H1 (cell line): Measurements from ENCODE around the gene NFIX. TPM values are rescaled to one million over a fixed set of nuclear protein-coding genes. Genes with fewer than 3 reads are reported as not detected.

ENCODE experiments used
- CTCF ChIA-PET: fragments of 300-600 bp; sonication (Branson Sonifier 250); formaldehyde crosslinking; loops from one replicate; lab custom pipeline; 2021; ENCODE audit not compliant: partially characterized antibody; lab: Charles Lee
- POLR2A ChIA-PET: fragments of 300-600 bp; sonication (Branson Sonifier 250); formaldehyde crosslinking; loops from one replicate; lab custom pipeline; 2021; ENCODE audit warnings: inconsistent platforms; ENCODE audit not compliant: partially characterized antibody; lab: Charles Lee
- DNase-seq, 2 experiments: peaks; one replicate each; pipeline versions ENCODE4 v3.0.0 to v3.0.0-alpha.2; 2010 to 2022; ENCODE audit warnings: low spot score in 2 of 2, low read depth in 1 of 2, mixed read lengths in 1 of 2
- FAIRE-seq: peaks from 2 replicates; lab custom pipeline; 2011; peaks lifted over from hg19 to GRCh38; lab: Jason Lieb, UNC
- H2AFZ ChIP-seq: 2 replicates; pipeline ENCODE4 v1.8.1; 2012; ENCODE audit warnings: low read length, inconsistent platforms
- H2AK5ac ChIP-seq: 2 replicates; pipeline ENCODE4 v1.6.1; 2013; ENCODE audit warnings: low read depth, low read length
- H2BK120ac ChIP-seq: replicated peaks from 2 replicates; pipeline ENCODE3; 2013; ENCODE audit warnings: low read depth, low read length, inconsistent platforms
- H2BK12ac ChIP-seq: 2 replicates; pipeline ENCODE4 v1.6.1; 2013; ENCODE audit warnings: low read depth, low read length
- H2BK15ac ChIP-seq: 2 replicates; pipeline ENCODE4 v1.6.1; 2013; ENCODE audit warnings: low read length
- H2BK20ac ChIP-seq: 2 replicates; pipeline ENCODE4 v1.6.1; 2013; ENCODE audit warnings: low read length
- H2BK5ac ChIP-seq: 2 replicates; pipeline ENCODE4 v1.6.1; 2013; ENCODE audit warnings: low read depth, low read length
- H3K14ac ChIP-seq: 2 replicates; pipeline ENCODE4 v1.6.1; 2013; ENCODE audit warnings: inconsistent platforms; ENCODE audit not compliant: insufficient read length
- H3K18ac ChIP-seq: 2 replicates; pipeline ENCODE4 v1.6.1; 2013; ENCODE audit warnings: low read length; ENCODE audit errors: extremely low read depth
- H3K23ac ChIP-seq: 2 replicates; pipeline ENCODE4 v1.6.1; 2013; ENCODE audit warnings: inconsistent platforms; ENCODE audit not compliant: insufficient read length
- H3K23me2 ChIP-seq: 2 replicates; pipeline ENCODE4 v1.6.1; 2013; ENCODE audit warnings: low read depth, low read length
- H3K27ac ChIP-seq: 2 replicates; pipeline ENCODE4 v1.6.1; 2011; ENCODE audit warnings: low read depth, low read length, inconsistent platforms
- H3K27me3 ChIP-seq, 4 experiments: replicated peaks in 1 of 4; 1 replicate in 1 of 4; 2 replicates in 3 of 4; pipeline versions ENCODE4 v1.6.1 to v1.8.1; 2011 to 2013; ENCODE audit warnings: low read length in 3 of 4, mild to moderate bottlenecking in 3 of 4, inconsistent platforms in 2 of 4, mixed read lengths in 2 of 4, moderate library complexity in 1 of 4; ENCODE audit not compliant: control insufficient read depth in 3 of 4, insufficient read depth in 3 of 4; ENCODE audit errors: extremely low read depth in 1 of 4
- H3K36me3 ChIP-seq, 4 experiments: 2 replicates each; pipeline versions ENCODE4 v1.6.1 to v1.8.1; 2011 to 2013; ENCODE audit warnings: mild to moderate bottlenecking in 4 of 4, low read length in 3 of 4, moderate library complexity in 2 of 4, control low read depth in 1 of 4, inconsistent platforms in 1 of 4; ENCODE audit not compliant: insufficient read depth in 4 of 4, control insufficient read depth in 2 of 4
- H3K4ac ChIP-seq: replicated peaks from 2 replicates; pipeline ENCODE3; 2013; ENCODE audit warnings: low read length, low read depth, mixed read lengths, inconsistent platforms; ENCODE audit not compliant: insufficient read length
- H3K4me1 ChIP-seq, 4 experiments: replicated peaks in 1 of 4; 1 replicate in 1 of 4; 2 replicates in 3 of 4; pipeline versions ENCODE4 v1.6.1 to v1.8.1; 2011 to 2013; ENCODE audit warnings: low read length in 3 of 4, inconsistent platforms in 2 of 4, mixed read lengths in 1 of 4; ENCODE audit not compliant: insufficient read depth in 4 of 4, control insufficient read depth in 3 of 4
- H3K4me2 ChIP-seq, 2 experiments: 2 replicates each; pipeline versions ENCODE4 v1.6.1 to v1.8.1; 2011 to 2013; ENCODE audit warnings: low read depth in 2 of 2, low read length in 2 of 2, control low read depth in 1 of 2, inconsistent platforms in 1 of 2, mild to moderate bottlenecking in 1 of 2; ENCODE audit not compliant: insufficient read depth in 1 of 2
- H3K4me3 ChIP-seq, 4 experiments: fragments of 200-600, 300-600 bp in 1 of 4; sonication (generic), shearing (Covaris generic), sonication (Bioruptor Twin) in 1 of 4; 2 replicates each; pipeline versions ENCODE4 v1.5.1 to v1.8.1; 2011 to 2016; ENCODE audit warnings: low read length in 4 of 4, low read depth in 3 of 4, control low read depth in 2 of 4, inconsistent platforms in 2 of 4, mild to moderate bottlenecking in 2 of 4, mixed read lengths in 1 of 4, moderate library complexity in 1 of 4; ENCODE audit not compliant: insufficient read depth in 2 of 4; ENCODE audit errors: extremely low read depth in 1 of 4
- H3K56ac ChIP-seq: replicated peaks from 2 replicates; pipeline ENCODE3; 2013; ENCODE audit warnings: low read depth, mild to moderate bottlenecking, mixed read lengths, low read length, inconsistent platforms; ENCODE audit not compliant: insufficient read length
- H3K79me1 ChIP-seq: 2 replicates; pipeline ENCODE4 v1.6.1; 2013; ENCODE audit warnings: low read depth, low read length, control low read depth
- H3K79me2 ChIP-seq, 2 experiments: 2 replicates each; pipeline versions ENCODE4 v1.6.1 to v1.8.1; 2012 to 2013; ENCODE audit warnings: low read length in 2 of 2, mild to moderate bottlenecking in 2 of 2, inconsistent platforms in 1 of 2; ENCODE audit not compliant: insufficient read depth in 2 of 2, control insufficient read depth in 1 of 2
- H3K9ac ChIP-seq, 4 experiments: replicated peaks in 1 of 4; 1 replicate in 1 of 4; 2 replicates in 3 of 4; pipeline versions ENCODE4 v1.6.1 to v1.8.1; 2011 to 2013; ENCODE audit warnings: low read depth in 3 of 4, low read length in 3 of 4, control low read depth in 2 of 4, mild to moderate bottlenecking in 2 of 4, moderate library complexity in 2 of 4, inconsistent platforms in 1 of 4; ENCODE audit errors: extremely low read depth in 1 of 4
- H3K9me3 ChIP-seq, 2 experiments: 2 replicates each; pipeline versions ENCODE4 v1.6.1 to v1.8.1; 2012 to 2013; ENCODE audit warnings: mild to moderate bottlenecking in 2 of 2, moderate library complexity in 2 of 2, control low read depth in 1 of 2, inconsistent platforms in 1 of 2, low read depth in 1 of 2, low read length in 1 of 2, mixed read lengths in 1 of 2; ENCODE audit not compliant: insufficient read depth in 2 of 2
- H4K20me1 ChIP-seq, 2 experiments: replicated peaks in 1 of 2; 2 replicates each; pipeline versions ENCODE3 to v1.8.1; 2011 to 2013; ENCODE audit warnings: inconsistent platforms in 2 of 2, low read length in 2 of 2, mild to moderate bottlenecking in 1 of 2; ENCODE audit not compliant: insufficient read depth in 2 of 2, control insufficient read depth in 1 of 2
- H4K5ac ChIP-seq: 2 replicates; pipeline ENCODE4 v1.6.1; 2013; ENCODE audit warnings: low read length, low read depth, mixed read lengths, inconsistent platforms; ENCODE audit not compliant: insufficient read length
- H4K8ac ChIP-seq: 2 replicates; pipeline ENCODE4 v1.8.0; 2013; ENCODE audit warnings: mild to moderate bottlenecking, moderate library complexity, low read length, inconsistent platforms; ENCODE audit not compliant: insufficient read depth; ENCODE audit errors: extremely low read depth
- H4K91ac ChIP-seq: replicated peaks from 2 replicates; pipeline ENCODE3; 2013; ENCODE audit warnings: low read length, mixed read lengths, inconsistent platforms; ENCODE audit not compliant: insufficient read length
- CBX8 ChIP-seq: fragments of 300-800, 300-1000 bp; sonication (generic); IDR thresholded peaks from 2 replicates; pipeline ENCODE4 v1.7.1; 2016; ENCODE audit warnings: low read depth, low read length, borderline replicate concordance
- CTCF ChIP-seq, 3 experiments: IDR thresholded peaks; 1 replicate in 2 of 3; 2 replicates in 1 of 3; pipeline versions ENCODE4 v1.5.1 to v1.6.1; 2011; ENCODE audit warnings: low read length in 3 of 3, mild to moderate bottlenecking in 3 of 3, inconsistent platforms in 2 of 3, low read depth in 1 of 3, moderate library complexity in 1 of 3; ENCODE audit not compliant: insufficient read depth in 1 of 3; ENCODE audit errors: control extremely low read depth in 1 of 3
- HDAC6 ChIP-seq: IDR thresholded peaks from one replicate; pipeline ENCODE4 v1.7.1; 2012; ENCODE audit warnings: low read depth, mild to moderate bottlenecking, inconsistent platforms, low read length, moderate library complexity
- NRF1 ChIP-seq: IDR thresholded peaks from 2 replicates; pipeline ENCODE4 v1.6.1; 2011; ENCODE audit warnings: mild to moderate bottlenecking, low read depth, low read length, improper control_type of control experiment
- SP1 ChIP-seq: IDR thresholded peaks from 2 replicates; pipeline ENCODE4 v1.6.1; 2011; ENCODE audit warnings: low read depth, low read length
- WGBS, 2 experiments: shearing (Covaris generic) in 1 of 2; methylation state at CpG; one replicate each; pipeline versions ENCODE4 v1.1.6 to v1.1.7; 2013 to 2015; ENCODE audit warnings: low lambda C conversion rate in 2 of 2, mixed read lengths in 2 of 2, inconsistent platforms in 1 of 2, low coverage in 1 of 2, missing lambda C conversion rate in 1 of 2; ENCODE audit not compliant: insufficient replicate concordance in 2 of 2, insufficient coverage in 1 of 2, insufficient read length in 1 of 2; ENCODE audit errors: extremely low coverage in 1 of 2, missing lambda C conversion rate in 1 of 2; 5-methylcytosine and 5-hydroxymethylcytosine counted together
- polyA plus RNA-seq, 7 experiments: library from polyadenylated mRNA; depleted of rRNA in 3 of 7; stranded (reverse) in 5 of 7; unstranded in 2 of 7; fragments of >200 nt in 5 of 7; fragments of 200-250 nt in 2 of 7; gene quantifications; 1 replicate in 5 of 7; 2 replicates in 1 of 7; 4 replicates in 1 of 7; pipeline versions ENCODE4 v1.2.1 to v1.2.3, GENCODE V29; 2011 to 2013; ENCODE audit warnings: missing spikeins in 2 of 7, mixed read lengths in 2 of 7
- total RNA-seq: library from RNA; stranded (reverse); fragmentation: NEBNext Ultra II Directional; extraction: Animal tissue kit (Norgen Biotek cat#: 25700); gene quantifications from 2 replicates; pipeline ENCODE4 v1.2.1, GENCODE V29; 2021

Gene NFIX
- total and polyA plus RNA-seq, 2 of the 8 experiments (the other 6 are each of a cell fraction or from before 2014, with no cell fraction given), result 0.03 to 0.20 TPM

- ChIA-PET CTCF (interaction anchor here (0.8 to 48.8 kb wide), 15 partner anchors 12 to 129 kb away, joined by 3 to 1145 read pairs (median 20); partner anchors contain the start of gene DAND5), POLR2A (interaction anchor here (1.2 to 3.8 kb wide), 8 partner anchors 7 to 127 kb away, joined by 3 to 11 read pairs (median 6); no protein-coding TSS in a partner anchor)
- Histone ChIP-seq H3K4ac (no peak overlapping the region), H2BK20ac (peak overlapping the region; percentile 13; the same call in 1 of the 2 replicates), H2AFZ (no peak overlapping the region), H3K9ac (no peak overlapping the region), H3K4me2 (no peak overlapping the region), H3K9me3 (no peaks in the 10 kb centered on the region), H3K36me3 (no peaks in the 10 kb centered on the region), H2AK5ac (no peak overlapping the region), H3K18ac (no peak overlapping the region), H3K23me2 (peaks cover 3% of the 10 kb centered on the region; the same call in 1 of the 2 replicates), H2BK5ac (no peak overlapping the region), H3K27ac (no peak overlapping the region), H4K91ac (no peak overlapping the region), H2BK12ac (no peak overlapping the region), H3K79me2 (no peaks in the 10 kb centered on the region), H4K5ac (no peak overlapping the region), H3K79me1 (no peaks in the 10 kb centered on the region), H2BK120ac (no peak overlapping the region), H3K4me1 (peaks cover 0 to 18% (median 16%) of the 10 kb centered on the region in 4 experiments; a peak in 5 of 7 replicates), H3K4me3 (no peak overlapping the region), H3K14ac (no peak overlapping the region), H4K8ac (no peak overlapping the region; the same call in 1 of the 2 replicates), H2BK15ac (no peak overlapping the region; the same call in 1 of the 2 replicates), H3K23ac (no peak overlapping the region), H4K20me1 (peaks cover 2% of the 10 kb centered on the region in 2 experiments), H3K27me3 (peaks cover 4 to 63% (median 37%) of the 10 kb centered on the region in 4 experiments), H3K56ac (no peak overlapping the region)
- FAIRE-seq, result no peak
- 85% methylated on average over 14 of the region's 14 CpGs; no CpG with 5 or more reads in 1 of the 2 experiments for WGBS, 2 experiments
- DNase-seq, result no peak
- TF ChIP-seq SP1 (no peak), HDAC6 (no peak), CTCF (IDR thresholded peaks at IDR 0.05; ENCODE audit: control extremely low read depth in 1 of 3, insufficient read depth in 1 of 3, low read depth in 1 of 3, low read length in 3 of 3) (no peak), NRF1 (no peak), CBX8 (no peak)
Observed at GRCh38 chr19:13092606-13093235, 97.4 kb downstream of the NFIX start.
